ENCODE measurements around the gene FGD6. TPM values are rescaled to one million over a fixed set of nuclear protein-coding genes. Genes with fewer than 3 reads are reported as not detected.
"Not testable (repeated sequence)": the region's sequence is repeated elsewhere in the genome, so short reads cannot be mapped to it uniquely, and the experiment has no call there.

The FGD6 gene
- total RNA-seq, 1 donor from 2014 or later = 8.6 TPM

DNA sequence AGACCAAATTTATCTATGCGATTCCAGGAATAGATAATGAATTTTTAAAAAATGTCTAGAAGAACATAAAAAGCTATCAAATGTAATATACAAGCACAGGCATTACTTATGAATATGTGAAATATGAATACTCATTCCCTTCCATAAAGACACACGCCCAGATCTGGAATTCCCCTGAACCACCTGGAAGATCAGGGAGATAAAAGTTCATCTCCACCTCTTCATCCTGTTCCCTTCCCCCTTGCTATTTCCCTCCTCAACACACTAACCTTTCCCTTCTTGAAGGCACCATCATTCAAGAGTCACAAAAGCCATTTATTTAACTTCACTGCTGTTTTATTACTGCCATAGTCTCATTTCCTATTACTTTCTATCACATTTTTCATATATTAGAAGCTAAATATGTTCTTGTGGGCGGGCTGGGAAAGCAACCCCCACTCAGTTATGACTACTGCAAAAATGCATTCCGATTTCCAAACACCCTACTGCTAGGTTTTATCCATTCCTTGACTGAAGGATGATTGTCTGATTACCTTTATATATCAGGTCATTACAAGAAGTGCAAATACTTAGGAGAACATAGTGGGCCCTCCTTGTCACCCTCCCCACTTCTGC is 16.1 kb downstream of the FGD6 start:
- Mint-ChIP-seq H3K27ac (ENCODE audit: unreplicated experiment) (peak overlapping the region; percentile 94), H3K4me1 (ENCODE audit: low read depth) (peaks cover 61% of the 10 kb centered on the region)

DNA sequence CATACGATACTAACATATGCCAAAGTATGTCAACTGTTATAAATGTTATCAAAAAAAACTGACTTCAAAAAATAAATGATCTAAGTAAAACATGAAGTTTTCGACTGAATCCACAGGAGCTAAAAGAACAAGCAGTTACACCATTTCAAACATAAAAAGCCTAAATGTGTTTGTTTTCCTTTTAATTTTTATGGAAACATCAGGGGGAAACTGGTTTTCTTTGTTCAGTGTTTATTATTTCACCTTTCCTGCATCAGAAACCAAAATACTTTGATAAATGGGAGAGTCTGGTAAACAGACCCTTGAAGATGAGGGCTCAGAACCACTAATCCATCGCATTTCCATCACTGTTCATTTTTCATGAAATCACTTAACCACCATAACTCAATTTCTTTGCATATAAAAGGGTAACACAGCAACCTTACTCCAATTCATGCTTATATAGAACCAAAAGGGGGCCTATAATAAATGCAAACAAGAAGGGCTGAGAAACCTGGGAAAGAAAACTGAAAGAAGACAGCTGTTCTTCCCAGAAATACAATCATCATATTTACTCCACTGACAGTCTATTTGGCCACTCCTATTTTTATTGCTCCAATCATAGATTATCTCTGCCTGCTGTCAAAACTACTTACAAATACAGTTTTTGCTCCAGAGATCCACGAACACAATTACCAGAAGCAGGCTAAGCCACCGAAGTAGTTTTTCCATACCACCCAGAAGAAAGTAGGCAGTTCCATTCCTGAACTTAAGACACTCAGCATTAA is 17.0 kb downstream of the FGD6 start:
- Mint-ChIP-seq H3K27ac (ENCODE audit: unreplicated experiment) (peak overlapping the region; percentile 94), H3K27me3 (ENCODE audit: low read depth) (no peaks in the 10 kb centered on the region), H3K4me3 (ENCODE audit: unreplicated experiment) (peak overlapping the region; percentile 9), H3K4me1 (ENCODE audit: low read depth) (peaks cover 53% of the 10 kb centered on the region), H3K36me3 (ENCODE audit: low read depth) (no peaks in the 10 kb centered on the region), H3K9me3 (ENCODE audit: low read depth) (no peaks in the 10 kb centered on the region)
- no peak for DNase-seq (ENCODE audit: low spot score)
- TF ChIP-seq, protein P1, sequence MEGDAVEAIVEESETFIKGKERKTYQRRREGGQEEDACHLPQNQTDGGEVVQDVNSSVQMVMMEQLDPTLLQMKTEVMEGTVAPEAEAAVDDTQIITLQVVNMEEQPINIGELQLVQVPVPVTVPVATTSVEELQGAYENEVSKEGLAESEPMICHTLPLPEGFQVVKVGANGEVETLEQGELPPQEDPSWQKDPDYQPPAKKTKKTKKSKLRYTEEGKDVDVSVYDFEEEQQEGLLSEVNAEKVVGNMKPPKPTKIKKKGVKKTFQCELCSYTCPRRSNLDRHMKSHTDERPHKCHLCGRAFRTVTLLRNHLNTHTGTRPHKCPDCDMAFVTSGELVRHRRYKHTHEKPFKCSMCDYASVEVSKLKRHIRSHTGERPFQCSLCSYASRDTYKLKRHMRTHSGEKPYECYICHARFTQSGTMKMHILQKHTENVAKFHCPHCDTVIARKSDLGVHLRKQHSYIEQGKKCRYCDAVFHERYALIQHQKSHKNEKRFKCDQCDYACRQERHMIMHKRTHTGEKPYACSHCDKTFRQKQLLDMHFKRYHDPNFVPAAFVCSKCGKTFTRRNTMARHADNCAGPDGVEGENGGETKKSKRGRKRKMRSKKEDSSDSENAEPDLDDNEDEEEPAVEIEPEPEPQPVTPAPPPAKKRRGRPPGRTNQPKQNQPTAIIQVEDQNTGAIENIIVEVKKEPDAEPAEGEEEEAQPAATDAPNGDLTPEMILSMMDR (IDR thresholded peaks at IDR 0.05) = no peak

More for the DNA sequence above, 16.1 kb downstream of the FGD6 start:
- H3K4me3 Mint-ChIP-seq (ENCODE audit: unreplicated experiment) = peak overlapping the region; percentile 39
- H3K27me3 Mint-ChIP-seq (ENCODE audit: low read depth) = no peaks in the 10 kb centered on the region
- TF ChIP-seq, protein P1 (IDR thresholded peaks at IDR 0.05) = no peak
- no peaks in the 10 kb centered on the region for H3K9me3 Mint-ChIP-seq (ENCODE audit: low read depth)
- H3K36me3 Mint-ChIP-seq (ENCODE audit: low read depth) = no peaks in the 10 kb centered on the region
- no peak for DNase-seq (ENCODE audit: low spot score)

DNA sequence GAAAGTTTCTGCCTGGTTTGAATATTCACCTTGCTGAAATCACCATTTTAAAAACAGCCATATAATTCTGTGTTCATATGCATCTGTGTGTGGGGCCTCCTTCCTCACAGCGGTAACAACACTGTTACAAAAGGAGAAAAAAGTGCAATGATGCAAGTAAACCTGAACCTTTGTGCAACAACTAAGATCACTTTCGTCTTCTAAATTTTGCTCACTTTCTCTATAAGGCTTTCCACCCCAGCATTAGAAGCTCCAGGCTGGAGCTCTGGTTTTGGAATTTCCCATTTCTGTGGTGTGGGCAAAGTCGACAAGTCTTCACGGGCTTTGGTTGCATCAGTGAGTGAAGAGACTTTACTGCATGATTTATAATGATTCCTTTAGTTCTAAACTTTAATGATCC is 18.4 kb downstream of the FGD6 start:
- no peaks in the 10 kb centered on the region for H3K36me3 Mint-ChIP-seq (ENCODE audit: low read depth)
- no peaks in the 10 kb centered on the region for H3K27me3 Mint-ChIP-seq (ENCODE audit: low read depth)
- no peak overlapping the region for H3K27ac Mint-ChIP-seq (ENCODE audit: unreplicated experiment)
- H3K4me1 Mint-ChIP-seq (ENCODE audit: low read depth) = peaks cover 39% of the 10 kb centered on the region
- no peaks in the 10 kb centered on the region for H3K9me3 Mint-ChIP-seq (ENCODE audit: low read depth)
- TF ChIP-seq, protein P1 (IDR thresholded peaks at IDR 0.05) = no peak
- H3K4me3 Mint-ChIP-seq (ENCODE audit: unreplicated experiment) = no peak overlapping the region
- no peak for DNase-seq (ENCODE audit: low spot score)

DNA sequence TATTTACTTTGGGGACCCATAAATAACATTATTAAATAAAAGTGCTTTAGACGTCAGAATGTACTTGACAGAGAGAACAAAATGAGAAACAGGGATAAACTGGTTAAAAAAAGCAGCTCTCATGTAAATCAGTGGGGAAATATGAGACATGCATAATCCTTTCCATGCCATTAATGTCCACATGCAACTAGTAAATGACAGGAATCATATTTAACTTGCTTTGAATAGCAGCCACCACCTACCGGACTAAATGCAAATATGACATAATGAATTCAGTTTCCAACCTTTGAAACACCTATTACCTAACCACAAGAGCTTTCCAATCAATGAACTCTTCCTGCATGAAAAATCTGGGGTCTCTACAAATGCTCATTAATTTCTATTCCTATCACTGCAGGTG is 19.6 kb downstream of the FGD6 start:
- Mint-ChIP-seq H3K4me1 (ENCODE audit: low read depth) (peaks cover 27% of the 10 kb centered on the region), H3K27ac (ENCODE audit: unreplicated experiment) (no peak overlapping the region), H3K36me3 (ENCODE audit: low read depth) (no peaks in the 10 kb centered on the region), H3K9me3 (ENCODE audit: low read depth) (no peaks in the 10 kb centered on the region), H3K4me3 (ENCODE audit: unreplicated experiment) (no peak overlapping the region), H3K27me3 (ENCODE audit: low read depth) (no peaks in the 10 kb centered on the region)
- DNase-seq (ENCODE audit: low spot score) = no peak
- TF ChIP-seq, protein P1 (IDR thresholded peaks at IDR 0.05) = no peak

DNA sequence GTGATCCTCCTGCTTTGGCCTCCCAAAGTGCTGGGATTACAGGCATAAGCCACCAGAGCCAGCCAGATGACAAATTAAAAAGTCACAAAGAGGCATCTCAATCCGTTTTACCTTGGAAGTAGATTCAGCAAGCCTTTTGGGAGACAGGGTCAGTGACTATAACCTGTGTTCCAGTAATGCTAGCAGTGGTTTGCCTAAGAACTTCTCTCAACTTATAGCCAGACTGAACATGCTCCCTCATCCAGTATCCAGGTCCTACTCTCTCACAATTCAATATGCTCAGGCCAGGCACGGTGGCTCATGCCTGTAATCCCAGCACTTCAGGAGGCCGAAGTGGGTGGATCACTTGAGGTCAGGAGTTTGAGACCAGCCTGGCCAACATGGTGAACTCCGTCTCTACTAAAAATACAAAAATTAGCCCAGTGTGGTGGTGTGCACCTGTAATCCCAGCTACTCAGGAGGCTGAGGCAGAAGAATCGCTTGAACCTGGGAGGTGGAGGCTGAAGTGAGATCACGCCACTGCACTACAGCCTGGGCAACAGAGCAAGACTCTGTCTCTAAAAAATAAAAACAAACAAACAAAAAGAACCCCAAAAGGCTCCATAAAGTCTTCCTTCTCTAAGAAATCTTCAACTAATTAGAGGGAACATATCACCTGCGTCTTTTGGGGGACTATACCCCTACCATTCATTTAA is 20.2 kb downstream of the FGD6 start:
- not testable (repeated sequence) for H3K27me3 Mint-ChIP-seq (ENCODE audit: low read depth); DNase-seq (ENCODE audit: low spot score); H3K36me3 Mint-ChIP-seq (ENCODE audit: low read depth); H3K9me3 Mint-ChIP-seq (ENCODE audit: low read depth); H3K4me3 Mint-ChIP-seq (ENCODE audit: unreplicated experiment); H3K27ac Mint-ChIP-seq (ENCODE audit: unreplicated experiment)
- H3K4me1 Mint-ChIP-seq (ENCODE audit: low read depth) = peaks cover 24% of the 10 kb centered on the region
